ENCODE data around the gene PHETA2. TPM values are rescaled to one million over a fixed set of nuclear protein-coding genes. Genes with fewer than 3 reads are reported as not detected.

The PHETA2 gene
- total and polyA plus RNA-seq, 2 of the 13 experiments (the other 11 are each of a cell fraction or from before 2014, with no cell fraction given): 0.07 TPM; not detected in 1

- ChIA-PET CTCF (ENCODE audit: low intra/inter-chr PET ratio, low total read pairs) (no interaction called here), POLR2A (no interaction called here)
- ATAC-seq: no peak
- Histone ChIP-seq H3K4me2 (ENCODE audit: low read depth, low read length) (no peak overlapping the region), H3K79me2 (ENCODE audit: insufficient read depth, low read length) (no peaks in the 10 kb centered on the region), H3K4me1 (ENCODE audit: insufficient read depth, low read length) (no peaks in the 10 kb centered on the region), H3K27ac (ENCODE audit: extremely low read length, insufficient read depth, low read length) (no peak overlapping the region), H2AFZ (ENCODE audit: low read length) (no peak overlapping the region), H3K4me3 (replicated peaks in 1 of 3; ENCODE audit: insufficient read depth in 1 of 3, low read depth in 2 of 3, low read length in 3 of 3) (no peak overlapping the region), H3K27me3 (ENCODE audit: control insufficient read depth in 1 of 2, insufficient read depth in 2 of 2, low read length in 2 of 2) (no peaks in the 10 kb centered on the region), H3K9me3 (ENCODE audit: low read length) (peaks cover 12% of the 10 kb centered on the region), H4K20me1 (ENCODE audit: insufficient read depth, low read length) (no peaks in the 10 kb centered on the region), H3K36me3 (replicated peaks in 1 of 2; ENCODE audit: control insufficient read depth in 1 of 2, insufficient read depth in 2 of 2, low read length in 2 of 2) (no peaks in the 10 kb centered on the region), H3K9ac (ENCODE audit: insufficient read depth, low read depth, low read length) (no peak overlapping the region)
- intact Hi-C loops (cut with micrococcal nuclease; ENCODE audit: unreplicated experiment) (no loop called here), in situ Hi-C loops (cut with HindIII; ENCODE audit: extremely low pct_ligation_motif_present, low pct_unique_long_range_greater_than_20kb) (no loop called here)
- no TSS peak for BruUV-seq (replicated peaks)
- TF ChIP-seq JUNB (CRISPR knock-in tag; IDR thresholded peaks at IDR 0.05; ENCODE audit: borderline replicate concordance) (no peak), ZKSCAN1 (IDR thresholded peaks at IDR 0.05; ENCODE audit: low read length) (no peak), HINFP (CRISPR knock-in tag; IDR thresholded peaks at IDR 0.05; ENCODE audit: low read depth) (no peak), BCLAF1 (IDR thresholded peaks at IDR 0.05) (no peak), ASH2L (IDR thresholded peaks at IDR 0.05; ENCODE audit: insufficient read length, low read depth, low read length) (no peak), MTA3 (CRISPR knock-in tag; IDR thresholded peaks at IDR 0.05) (no peak), NFE2L2 (IDR thresholded peaks at IDR 0.05; ENCODE audit: low read length) (no peak), MAX (IDR thresholded peaks at IDR 0.05) (no peak), ZNF101 (CRISPR knock-in tag; IDR thresholded peaks at IDR 0.05; ENCODE audit: borderline replicate concordance, low read depth) (no peak), NR2C2 (CRISPR knock-in tag; IDR thresholded peaks at IDR 0.05; ENCODE audit: borderline replicate concordance) (no peak), TOE1 (CRISPR knock-in tag; IDR thresholded peaks at IDR 0.05) (no peak)
- no peak for FAIRE-seq
- DNase-seq (ENCODE audit: low spot score): no peak
Measured at GRCh38 chr22:42041784-42042183, 32.3 kb upstream of the PHETA2 start.
